ENCODE results near the gene LRRD1. TPM values are rescaled to one million over a fixed set of nuclear protein-coding genes. Genes with fewer than 3 reads are reported as not detected.

Gene LRRD1
- polyA plus RNA-seq, 1 of the 3 experiments (the other 2 are of a cell fraction): not detected

DNA sequence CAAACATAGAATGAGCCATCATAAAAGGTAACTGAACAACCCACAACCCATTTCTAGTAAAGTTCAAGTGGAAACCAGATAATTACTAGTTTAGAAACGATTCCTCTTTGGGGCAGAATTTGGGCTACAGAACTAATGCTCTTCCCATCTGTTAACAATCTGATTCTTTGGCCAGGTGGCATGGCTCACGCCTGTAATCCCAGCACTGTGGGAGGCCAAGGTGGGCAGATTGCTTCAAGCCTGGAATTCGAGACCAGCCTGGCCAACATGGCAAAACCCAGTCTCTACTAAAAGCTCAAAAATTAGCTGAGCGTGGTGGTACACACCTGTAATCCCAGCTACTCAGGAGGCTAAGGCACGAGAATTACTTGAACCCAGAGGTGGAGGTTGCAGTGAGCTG lies 63.1 kb downstream of the LRRD1 start:
- Histone ChIP-seq H3K9me2 (no peaks in the 10 kb centered on the region), H2AFZ (ENCODE audit: low read depth) (no peak overlapping the region), H3K4me1 (ENCODE audit: control insufficient read depth in 1 of 2, insufficient read depth in 2 of 2, low read depth in 1 of 2, low read length in 1 of 2) (no peaks in the 10 kb centered on the region), H3K9ac (no peak overlapping the region), H3K36me3 (replicated peaks in 1 of 2; ENCODE audit: control insufficient read depth in 1 of 2, insufficient read depth in 2 of 2, low read length in 1 of 2) (peaks cover 51 to 76% of the 10 kb centered on the region in 2 experiments), H3K79me2 (ENCODE audit: insufficient read depth) (peaks cover 28% of the 10 kb centered on the region), H3K4me2 (no peak overlapping the region), H3K9me3 (no peaks in the 10 kb centered on the region), H3K4me3 (ENCODE audit: low read depth in 2 of 2, low read length in 1 of 2) (no peak overlapping the region), H4K20me1 (ENCODE audit: insufficient read depth) (no peaks in the 10 kb centered on the region), H3F3A (replicated peaks; ENCODE audit: insufficient read depth) (peaks cover 4% of the 10 kb centered on the region), H3K27me3 (ENCODE audit: insufficient read depth) (no peaks in the 10 kb centered on the region), H3K27ac (ENCODE audit: low read depth in 2 of 2, low read length in 1 of 2) (no peak overlapping the region)
- DNase-seq: no peak
- ChIA-PET POLR2A (no interaction called here), CTCF (interaction anchor here (1.0 to 2.3 kb wide), 5 partner anchors 9 to 331 kb away, joined by 3 to 6 read pairs (median 3); partner anchors contain the start of genes CYP51A1 and GATAD1)
- 90% methylated on average over 5 of the region's 5 CpGs for WGBS (ENCODE audit: low lambda C conversion rate)
- TF ChIP-seq, protein P1, sequence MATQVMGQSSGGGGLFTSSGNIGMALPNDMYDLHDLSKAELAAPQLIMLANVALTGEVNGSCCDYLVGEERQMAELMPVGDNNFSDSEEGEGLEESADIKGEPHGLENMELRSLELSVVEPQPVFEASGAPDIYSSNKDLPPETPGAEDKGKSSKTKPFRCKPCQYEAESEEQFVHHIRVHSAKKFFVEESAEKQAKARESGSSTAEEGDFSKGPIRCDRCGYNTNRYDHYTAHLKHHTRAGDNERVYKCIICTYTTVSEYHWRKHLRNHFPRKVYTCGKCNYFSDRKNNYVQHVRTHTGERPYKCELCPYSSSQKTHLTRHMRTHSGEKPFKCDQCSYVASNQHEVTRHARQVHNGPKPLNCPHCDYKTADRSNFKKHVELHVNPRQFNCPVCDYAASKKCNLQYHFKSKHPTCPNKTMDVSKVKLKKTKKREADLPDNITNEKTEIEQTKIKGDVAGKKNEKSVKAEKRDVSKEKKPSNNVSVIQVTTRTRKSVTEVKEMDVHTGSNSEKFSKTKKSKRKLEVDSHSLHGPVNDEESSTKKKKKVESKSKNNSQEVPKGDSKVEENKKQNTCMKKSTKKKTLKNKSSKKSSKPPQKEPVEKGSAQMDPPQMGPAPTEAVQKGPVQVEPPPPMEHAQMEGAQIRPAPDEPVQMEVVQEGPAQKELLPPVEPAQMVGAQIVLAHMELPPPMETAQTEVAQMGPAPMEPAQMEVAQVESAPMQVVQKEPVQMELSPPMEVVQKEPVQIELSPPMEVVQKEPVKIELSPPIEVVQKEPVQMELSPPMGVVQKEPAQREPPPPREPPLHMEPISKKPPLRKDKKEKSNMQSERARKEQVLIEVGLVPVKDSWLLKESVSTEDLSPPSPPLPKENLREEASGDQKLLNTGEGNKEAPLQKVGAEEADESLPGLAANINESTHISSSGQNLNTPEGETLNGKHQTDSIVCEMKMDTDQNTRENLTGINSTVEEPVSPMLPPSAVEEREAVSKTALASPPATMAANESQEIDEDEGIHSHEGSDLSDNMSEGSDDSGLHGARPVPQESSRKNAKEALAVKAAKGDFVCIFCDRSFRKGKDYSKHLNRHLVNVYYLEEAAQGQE (IDR thresholded peaks at IDR 0.05; ENCODE audit: low read depth, low read length): no peak
- no peak for TF ChIP-seq NRF1 (IDR thresholded peaks at IDR 0.05; ENCODE audit: low read depth, low read length)
- no peak for TF ChIP-seq MEF2A (IDR thresholded peaks at IDR 0.05; ENCODE audit: borderline replicate concordance, low read depth)
- no peak for TF ChIP-seq RXRA (IDR thresholded peaks at IDR 0.05; ENCODE audit: borderline replicate concordance, low read depth)
- no peak for TF ChIP-seq ELF1 (IDR thresholded peaks at IDR 0.05)
- no peak for TF ChIP-seq NFIC (IDR thresholded peaks at IDR 0.05; ENCODE audit: borderline replicate concordance)
- TF ChIP-seq CHD2 (IDR thresholded peaks at IDR 0.05; ENCODE audit: low read length, partially characterized antibody): no peak
- TF ChIP-seq EP300 (IDR thresholded peaks at IDR 0.05; ENCODE audit: borderline replicate concordance in 1 of 2, low read depth in 1 of 2, low read length in 1 of 2): no peak
- TF ChIP-seq SIN3A (IDR thresholded peaks at IDR 0.05; ENCODE audit: borderline replicate concordance, low read depth, low read length): no peak
- no peak for TF ChIP-seq RFX5 (IDR thresholded peaks at IDR 0.05; ENCODE audit: low read length)
- TF ChIP-seq FOXJ3 (CRISPR knock-in tag; IDR thresholded peaks at IDR 0.05): no peak

DNA sequence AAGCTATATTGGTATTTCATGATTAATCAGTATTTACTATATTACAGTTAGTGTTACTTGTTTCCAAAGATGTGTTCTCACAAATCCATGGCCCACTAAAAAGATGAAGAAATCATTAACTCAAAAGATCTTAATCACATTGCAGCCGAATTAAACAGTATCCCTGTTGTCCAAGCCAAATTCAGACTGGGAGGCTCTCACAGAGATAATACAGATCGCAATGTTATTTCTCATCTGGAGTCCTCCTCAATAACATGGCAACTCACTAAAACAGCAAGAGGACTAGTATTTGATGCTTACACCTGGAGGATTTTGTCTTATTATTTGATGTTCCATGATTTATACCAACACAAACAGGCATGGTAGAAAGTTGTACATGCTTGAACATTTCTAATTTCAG lies 68.1 kb downstream of the LRRD1 start:
- Histone ChIP-seq H3K27me3 (ENCODE audit: insufficient read depth) (no peaks in the 10 kb centered on the region), H3K9me3 (no peaks in the 10 kb centered on the region), H3K36me3 (replicated peaks in 1 of 2; ENCODE audit: control insufficient read depth in 1 of 2, insufficient read depth in 2 of 2, low read length in 1 of 2) (peaks cover 76 to 81% of the 10 kb centered on the region in 2 experiments), H3K79me2 (ENCODE audit: insufficient read depth) (no peaks in the 10 kb centered on the region), H4K20me1 (ENCODE audit: insufficient read depth) (no peaks in the 10 kb centered on the region), H3K27ac (ENCODE audit: low read depth in 2 of 2, low read length in 1 of 2) (no peak overlapping the region), H3K9ac (no peak overlapping the region), H3K4me3 (ENCODE audit: low read depth in 2 of 2, low read length in 1 of 2) (no peak overlapping the region), H3K4me1 (ENCODE audit: control insufficient read depth in 1 of 2, insufficient read depth in 2 of 2, low read depth in 1 of 2, low read length in 1 of 2) (no peaks in the 10 kb centered on the region), H3F3A (replicated peaks; ENCODE audit: insufficient read depth) (peaks cover 15% of the 10 kb centered on the region), H2AFZ (ENCODE audit: low read depth) (no peak overlapping the region), H3K4me2 (no peak overlapping the region), H3K9me2 (no peaks in the 10 kb centered on the region)
- no peak for TF ChIP-seq CHD2 (IDR thresholded peaks at IDR 0.05; ENCODE audit: low read length, partially characterized antibody)
- no peak for TF ChIP-seq MXI1 (IDR thresholded peaks at IDR 0.05; ENCODE audit: low read depth, low read length)
- TF ChIP-seq SIN3A (IDR thresholded peaks at IDR 0.05; ENCODE audit: borderline replicate concordance, low read depth, low read length): no peak
- no peak for TF ChIP-seq MEF2A (IDR thresholded peaks at IDR 0.05; ENCODE audit: borderline replicate concordance, low read depth)
- CTCF ChIA-PET: interaction anchor here (1.1 to 1.4 kb wide), 2 partner anchors 21 to 24 kb away, joined by 3 to 6 read pairs; partner anchors contain the start of gene CYP51A1
- POLR2A ChIA-PET: no interaction called here
- no peak for DNase-seq
- 96% methylated on average over 2 of the region's 2 CpGs for WGBS (ENCODE audit: low lambda C conversion rate)

Data from SK-N-SH (cell line).